Neural crest cell (in vitro differentiated cells): ENCODE results near the gene HYKK. TPM values are rescaled to one million over a fixed set of nuclear protein-coding genes. Genes with fewer than 3 reads are reported as not detected.
"Not testable (repeated sequence)": the region's sequence is repeated elsewhere in the genome, so short reads cannot be mapped to it uniquely, and the experiment has no call there.

Source experiments
- DNase-seq: peaks from one replicate; pipeline ENCODE4 v3.0.0; 2021; ENCODE audit warnings: low read depth, mixed read lengths, low spot score
- H3K27ac Mint-ChIP-seq: one replicate; pipeline ENCODE4 v1.8.0; 2021; ENCODE audit warnings: mild to moderate bottlenecking, mixed read lengths; ENCODE audit not compliant: unreplicated experiment
- H3K27me3 Mint-ChIP-seq: 2 replicates; pipeline ENCODE4 v1.8.0; 2021; ENCODE audit warnings: low read depth, mild to moderate bottlenecking, mixed read lengths
- H3K36me3 Mint-ChIP-seq: 2 replicates; pipeline ENCODE4 v1.8.0; 2021; ENCODE audit warnings: low read depth, mild to moderate bottlenecking, mixed read lengths
- H3K4me1 Mint-ChIP-seq: 2 replicates; pipeline ENCODE4 v1.8.0; 2021; ENCODE audit warnings: mixed read lengths
- H3K4me3 Mint-ChIP-seq: one replicate; pipeline ENCODE4 v1.8.0; 2021; ENCODE audit warnings: mild to moderate bottlenecking, mixed read lengths
- H3K9me3 Mint-ChIP-seq: 2 replicates; pipeline ENCODE4 v1.8.0; 2021; ENCODE audit warnings: mixed read lengths
- CTCF ChIP-seq: fragments of 200-600 bp; sonication (generic); conservative IDR thresholded peaks from 2 replicates; pipeline ENCODE4 v1.5.0; 2021; ENCODE audit warnings: antibody characterized with exemption, mild to moderate bottlenecking
- total RNA-seq: library from RNA; stranded (reverse); gene quantifications from 2 replicates; pipeline ENCODE4 v1.2.1, GENCODE V29; 2021

The HYKK gene
- total RNA-seq, 1 donor from 2014 or later = 0.86 TPM

- Mint-ChIP-seq H3K27ac (no peak overlapping the region), H3K9me3 (no peaks in the 10 kb centered on the region), H3K4me1 (peaks cover 16% of the 10 kb centered on the region), H3K36me3 (no peaks in the 10 kb centered on the region), H3K27me3 (no peaks in the 10 kb centered on the region), H3K4me3 (no peak overlapping the region)
- no peak for TF ChIP-seq CTCF
- no peak for DNase-seq
Observed at GRCh38 chr15:78536134-78536533, 28.8 kb downstream of the HYKK start.

GRCh38 chr15:78537266-78537905 is 30.0 kb downstream of the HYKK start:
- Mint-ChIP-seq H3K27ac (peak overlapping the region; percentile 65), H3K4me3 (peak overlapping the region; percentile 59), H3K36me3 (no peaks in the 10 kb centered on the region), H3K4me1 (peaks cover 26% of the 10 kb centered on the region), H3K9me3 (no peaks in the 10 kb centered on the region), H3K27me3 (no peaks in the 10 kb centered on the region)
- no peak for TF ChIP-seq CTCF
- DNase-seq = no peak

GRCh38 chr15:78538358-78538757 is 31.0 kb downstream of the HYKK start:
- Mint-ChIP-seq H3K27ac (peak overlapping the region; percentile 7), H3K27me3 (no peaks in the 10 kb centered on the region), H3K4me1 (peaks cover 26% of the 10 kb centered on the region), H3K9me3 (no peaks in the 10 kb centered on the region), H3K36me3 (no peaks in the 10 kb centered on the region), H3K4me3 (peak overlapping the region; percentile 59)
- DNase-seq = no peak
- no peak for TF ChIP-seq CTCF

- Mint-ChIP-seq H3K27ac (peak overlapping the region; percentile 99), H3K4me3 (peak overlapping the region; percentile 93), H3K4me1 (peaks cover 22% of the 10 kb centered on the region)
- not testable (repeated sequence) for H3K36me3 Mint-ChIP-seq, H3K27me3 Mint-ChIP-seq, H3K9me3 Mint-ChIP-seq, DNase-seq
Observed at GRCh38 chr15:78539464-78540140, 32.2 kb downstream of the HYKK start.

- Mint-ChIP-seq H3K36me3 (no peaks in the 10 kb centered on the region), H3K4me3 (peak within 1 kb of the TSS; percentile 93), H3K4me1 (peaks cover 22% of the 10 kb centered on the region), H3K9me3 (no peaks in the 10 kb centered on the region), H3K27me3 (no peaks in the 10 kb centered on the region), H3K27ac (peak within 1 kb of the TSS; percentile 99)
- peak; percentile 91 for DNase-seq
- TF ChIP-seq CTCF = peak; percentile 30
Observed at GRCh38 chr15:78540141-78540870, 32.9 kb downstream of the HYKK start, which contains the start of gene PSMA4. PSMA4 (plus strand) TSS chr15:78540444; CDS start chr15:78541928, 1,484 bp downstream.
